A549 (cell line): ENCODE results near the gene WDR43. TPM values are rescaled to one million over a fixed set of nuclear protein-coding genes. Genes with fewer than 3 reads are reported as not detected.

Source experiments
- ATAC-seq, 2 experiments: fragments of 200-7000 bp in 1 of 2; fragments of >200 bp in 1 of 2; cut with Nextera tagmentation in 1 of 2; cut with Tn5 transposase in 1 of 2; 3 replicates each; pipeline versions ENCODE4 v1.8.0 to v1.9.1; 2018 to 2020; ENCODE audit warnings: mild to moderate bottlenecking in 1 of 2, moderate library complexity in 1 of 2
- CTCF ChIA-PET: fragments of 300-600 bp; sonication (Branson Sonifier 250); formaldehyde crosslinking; extraction: SDS; loops from one replicate; lab custom pipeline; 2021; ENCODE audit warnings: antibody characterized with exemption, inconsistent platforms; lab: Yijun Ruan, JAX
- POLR2A ChIA-PET: fragments of 350-600 bp; formaldehyde crosslinking; extraction: SDS; loops from one replicate; lab custom pipeline; 2021; ENCODE audit warnings: antibody characterized with exemption, inconsistent platforms; lab: Yijun Ruan, JAX
- DNase-seq, 2 experiments: peaks; one replicate each; pipeline versions ENCODE4 v3.0.0 to v3.0.0-alpha.2; 2011 to 2016; ENCODE audit warnings: low read depth in 1 of 2, low spot score in 1 of 2
- FAIRE-seq: peaks from 2 replicates; lab custom pipeline; 2011; peaks lifted over from hg19 to GRCh38; lab: Jason Lieb, UNC
- H3K27ac ChIP-seq, 2 experiments: fragments of >200 bp; sonication (Bioruptor Twin); formaldehyde crosslinking; 3 replicates each; pipeline ENCODE4 v1.5.1; 2016 to 2017
- H3K4me1 ChIP-seq: fragments of >200 bp; sonication (Bioruptor Twin); formaldehyde crosslinking; 3 replicates; pipeline ENCODE4 v1.6.1; 2016
- H3K4me2 ChIP-seq: fragments of >200 bp; sonication (Bioruptor Twin); formaldehyde crosslinking; 3 replicates; pipeline ENCODE4 v1.6.1; 2016
- H3K4me3 ChIP-seq: fragments of >200 bp; sonication (Bioruptor Twin); formaldehyde crosslinking; 3 replicates; pipeline ENCODE4 v1.5.1; 2016
- H3K9me3 ChIP-seq: fragments of >200 bp; sonication (Bioruptor Twin); formaldehyde crosslinking; 3 replicates; pipeline ENCODE4 v1.6.1; 2016
- ATOH8 ChIP-seq: fragments of 250-450 bp; sonication (Bioruptor Pico); IDR thresholded peaks from 2 replicates; pipeline ENCODE4 v1.5.0; 2020; ENCODE audit warnings: low read depth, mild to moderate bottlenecking, moderate library complexity
- BCL3 ChIP-seq: fragments of >200 bp; sonication (Bioruptor Twin); formaldehyde crosslinking; IDR thresholded peaks from 3 replicates; pipeline ENCODE4 v1.6.1; 2016
- BHLHE40 ChIP-seq: IDR thresholded peaks from 2 replicates; pipeline ENCODE4 v1.6.1; 2012; ENCODE audit warnings: low read depth, low read length, inconsistent platforms
- CBX8 ChIP-seq: fragments of 200-600 bp; sonication (generic); IDR thresholded peaks from 2 replicates; pipeline ENCODE4 v1.6.1; 2016
- CHD4 ChIP-seq: fragments of 200-600 bp; sonication (generic); IDR thresholded peaks from 2 replicates; pipeline ENCODE4 v1.6.1; 2016; ENCODE audit warnings: antibody characterized with exemption, mild to moderate bottlenecking, borderline replicate concordance
- EHF ChIP-seq: fragments of 250-450 bp; sonication (Bioruptor Pico); IDR thresholded peaks from 2 replicates; pipeline ENCODE4 v1.5.0; 2020; ENCODE audit warnings: mild to moderate bottlenecking
- ELK1 ChIP-seq: fragments of 150-350 bp; IDR thresholded peaks from 2 replicates; pipeline ENCODE4 v1.6.1; 2014; ENCODE audit warnings: low read depth, mild to moderate bottlenecking, low read length
- EP300 ChIP-seq, 2 experiments: fragments of >200 bp; sonication (Bioruptor Twin); formaldehyde crosslinking; IDR thresholded peaks; 2 replicates in 1 of 2; 3 replicates in 1 of 2; pipeline ENCODE4 v1.6.1; 2016 to 2017
- FOSB ChIP-seq: fragments of 250-450 bp; sonication (Bioruptor Pico); IDR thresholded peaks from 2 replicates; pipeline ENCODE4 v1.5.0; 2020; ENCODE audit warnings: mild to moderate bottlenecking, moderate library complexity
- HOXB5 ChIP-seq: fragments of 250-450 bp; sonication (Bioruptor Pico); IDR thresholded peaks from 2 replicates; pipeline ENCODE4 v1.5.0; 2020; ENCODE audit warnings: mild to moderate bottlenecking, moderate library complexity
- JUN ChIP-seq, 2 experiments: fragments of >200 bp; sonication (Bioruptor Twin); formaldehyde crosslinking; IDR thresholded peaks; 2 replicates in 1 of 2; 3 replicates in 1 of 2; pipeline ENCODE4 v1.6.1; 2016 to 2017
- MAFK ChIP-seq: fragments of 450-650 bp; IDR thresholded peaks from 2 replicates; pipeline ENCODE4 v1.6.1; 2014; ENCODE audit not compliant: partially characterized antibody
- MAX ChIP-seq: IDR thresholded peaks from 2 replicates; pipeline ENCODE4 v1.6.1; 2012
- MAZ ChIP-seq: fragments of 150-350 bp; IDR thresholded peaks from 2 replicates; pipeline ENCODE4 v1.6.1; 2014; ENCODE audit warnings: antibody characterized with exemption, low read depth, low read length, borderline replicate concordance
- MYC ChIP-seq: IDR thresholded peaks from 2 replicates; pipeline ENCODE4 v1.6.1; 2012; ENCODE audit warnings: mild to moderate bottlenecking, inconsistent platforms, low read length, improper control_type of control experiment, borderline replicate concordance
- NFE2L2 ChIP-seq: fragments of 150-350 bp; conservative IDR thresholded peaks from 2 replicates; pipeline ENCODE4 v1.6.1; 2014; ENCODE audit warnings: low read length
- NPAS2 ChIP-seq: fragments of 250-450 bp; sonication (Bioruptor Pico); IDR thresholded peaks from 2 replicates; pipeline ENCODE4 v1.8.0; 2022; ENCODE audit warnings: mild to moderate bottlenecking, moderate library complexity, borderline replicate concordance
- NR3C1 ChIP-seq: fragments of >200 bp; sonication (Bioruptor Twin); formaldehyde crosslinking; IDR thresholded peaks from 3 replicates; pipeline ENCODE4 v1.6.1; 2017
- PBX3 ChIP-seq: IDR thresholded peaks from 2 replicates; pipeline ENCODE4 v1.6.1; 2012
- POLR2A ChIP-seq: IDR thresholded peaks from 2 replicates; pipeline ENCODE4 v1.6.1; 2012; ENCODE audit warnings: mild to moderate bottlenecking, low read length
- POLR2AphosphoS2 ChIP-seq: conservative IDR thresholded peaks from 2 replicates; pipeline ENCODE4 v1.6.1; 2012; ENCODE audit warnings: low read length, improper control_type of control experiment, inconsistent platforms
- RNF2 ChIP-seq: fragments of 200-600 bp; sonication (generic); IDR thresholded peaks from 2 replicates; pipeline ENCODE4 v1.6.1; 2016; ENCODE audit warnings: low read depth, mild to moderate bottlenecking, antibody characterized with exemption, moderate library complexity, borderline replicate concordance
- SREBF2 ChIP-seq: fragments of 450-650 bp; IDR thresholded peaks from 2 replicates; pipeline ENCODE4 v1.6.1; 2014; ENCODE audit warnings: mild to moderate bottlenecking, moderate library complexity
- TFCP2L1 ChIP-seq: fragments of 250-450 bp; sonication (Bioruptor Pico); IDR thresholded peaks from 2 replicates; pipeline ENCODE4 v1.5.0; 2021; ENCODE audit warnings: mild to moderate bottlenecking
- USF2 ChIP-seq: fragments of 450-650 bp; IDR thresholded peaks from 2 replicates; pipeline ENCODE4 v1.6.1; 2014; ENCODE audit warnings: antibody characterized with exemption
- ZC3H11A ChIP-seq: fragments of 450-650 bp; IDR thresholded peaks from 2 replicates; pipeline ENCODE4 v1.6.1; 2014; ENCODE audit warnings: antibody characterized with exemption, mild to moderate bottlenecking
- ZFP36 ChIP-seq: fragments of 450-650 bp; IDR thresholded peaks from 2 replicates; pipeline ENCODE4 v1.6.1; 2014; ENCODE audit warnings: borderline replicate concordance; ENCODE audit not compliant: partially characterized antibody
- ZNF302 ChIP-seq: fragments of 250-450 bp; sonication (Bioruptor Pico); IDR thresholded peaks from 2 replicates; pipeline ENCODE4 v1.9.0; 2021; ENCODE audit warnings: inconsistent platforms, mild to moderate bottlenecking, moderate library complexity
- WGBS: methylation state at CpG from one replicate; pipeline ENCODE4 v1.1.6; 2017; ENCODE audit errors: missing lambda C conversion rate; 5-methylcytosine and 5-hydroxymethylcytosine counted together
- polyA plus RNA-seq, 4 experiments: library from polyadenylated mRNA; depleted of rRNA in 3 of 4; stranded (reverse); fragments of >200 nt; fragmentation: RNase III in 1 of 4; extraction: RNeasy Plus Mini Kit Qiagen cat#74134 plus additional on column Dnase treatment in 1 of 4; gene quantifications; 2 replicates in 3 of 4; 3 replicates in 1 of 4; pipeline ENCODE4 v1.2.3, GENCODE V29; 2011 to 2017

WDR43 gene
- polyA plus RNA-seq, 2 of the 4 experiments (the other 2 are of a cell fraction), result 71.8 to 256 TPM

GRCh38 chr2:28989973-28990372 lies 95.5 kb downstream of the WDR43 start:
- POLR2A ChIA-PET, result no interaction called here
- CTCF ChIA-PET, result interaction anchor here (0.5 kb wide), 1 partner anchor 91 kb away, joined by 3 read pairs; no protein-coding TSS in a partner anchor
- FAIRE-seq (no peak), ATAC-seq (no peak), DNase-seq (no peak)
- peaks cover 7% of the 10 kb centered on the region; the same call in 2 of the 3 replicates for H3K4me1 ChIP-seq
- H3K9me3 ChIP-seq, result no peaks in the 10 kb centered on the region
- TF ChIP-seq RNF2 (no peak), ATOH8 (CRISPR knock-in tag) (no peak)
- WGBS, result 65% methylated on average over 5 of the region's 5 CpGs
- H3K4me3 ChIP-seq, result no peak overlapping the region
- no peak overlapping the region for H3K4me2 ChIP-seq
- H3K27ac ChIP-seq, result no peak overlapping the region

GRCh38 chr2:28990445-28990844 lies 96.0 kb downstream of the WDR43 start:
- Histone ChIP-seq H3K9me3 (no peaks in the 10 kb centered on the region), H3K4me1 (peaks cover 7% of the 10 kb centered on the region; the same call in 2 of the 3 replicates), H3K4me3 (no peak overlapping the region), H3K4me2 (no peak overlapping the region), H3K27ac (no peak overlapping the region)
- CTCF ChIA-PET, result interaction anchor here (0.5 kb wide), 1 partner anchor 91 kb away, joined by 3 read pairs; no protein-coding TSS in a partner anchor
- no peak for DNase-seq
- POLR2A ChIA-PET, result no interaction called here
- ATAC-seq, result no peak
- FAIRE-seq, result no peak
- WGBS, result 71% methylated on average over 16 of the region's 16 CpGs
- TF ChIP-seq MAZ (no peak), PBX3 (no peak), SREBF2 (no peak), NPAS2 (CRISPR knock-in tag) (no peak), ELK1 (no peak), MYC (no peak), NFE2L2 (no peak), JUN (IDR thresholded peaks at IDR 0.05) (no peak), ZNF302 (CRISPR knock-in tag) (no peak), CBX8 (no peak), BHLHE40 (no peak), HOXB5 (CRISPR knock-in tag) (no peak), TFCP2L1 (CRISPR knock-in tag) (no peak), NR3C1 (no peak)

- Histone ChIP-seq H3K4me3 (no peak overlapping the region), H3K27ac (no peak overlapping the region), H3K4me1 (peaks cover 7% of the 10 kb centered on the region; the same call in 2 of the 3 replicates), H3K9me3 (no peaks in the 10 kb centered on the region), H3K4me2 (no peak overlapping the region)
- WGBS, result 68% methylated on average over 4 of the region's 4 CpGs
- ATAC-seq (no peak), DNase-seq (no peak), FAIRE-seq (no peak)
- ChIA-PET CTCF (interaction anchor here (0.7 kb wide), 1 partner anchor 498 kb away, joined by 4 read pairs; no protein-coding TSS in a partner anchor), POLR2A (no interaction called here)
- no peak for TF ChIP-seq CBX8
- no peak for TF ChIP-seq MAFK
- no peak for TF ChIP-seq POLR2A
- TF ChIP-seq RNF2, result no peak
- no peak for TF ChIP-seq BCL3
- TF ChIP-seq FOSB, result no peak
- no peak for TF ChIP-seq PBX3
- no peak for TF ChIP-seq CHD4
- no peak for TF ChIP-seq MAX
- TF ChIP-seq MYC, result no peak
- TF ChIP-seq ZC3H11A, result no peak
- no peak for TF ChIP-seq USF2
- no peak for TF ChIP-seq POLR2AphosphoS2
- TF ChIP-seq EP300 (IDR thresholded peaks at IDR 0.05), result no peak
- no peak for TF ChIP-seq ZFP36
- no peak for TF ChIP-seq EHF (CRISPR knock-in tag)
Measured at GRCh38 chr2:28991021-28991420, 96.6 kb downstream of the WDR43 start.
